K562 (cell line): ENCODE measurements around the gene GALNS. TPM values are rescaled to one million over a fixed set of nuclear protein-coding genes. Genes with fewer than 3 reads are reported as not detected.
A peak's percentile ranks its signal among the peaks of the same experiment; 100 is the strongest.

Experiments
- ATAC-seq: fragments of 200-7000 bp; cut with Tn5 transposase; 3 replicates; pipeline ENCODE4 v1.9.1; 2020; ENCODE audit warnings: moderate library complexity
- BruUV-seq: library from RNA; stranded (reverse); fragments of 400-500 nt; replicated peaks from 2 replicates; lab custom pipeline; 2021; lab: Mats Ljungman, UMichigan
- CTCF ChIA-PET: fragments of 300-600 bp; formaldehyde crosslinking; extraction: SDS; loops from one replicate; lab custom pipeline; 2021; ENCODE audit warnings: low intra/inter-chr PET ratio; lab: Yijun Ruan, JAX
- POLR2A ChIA-PET: fragments of 300-600, 350-650 bp; sonication (Branson Sonifier 250); formaldehyde crosslinking; extraction: SDS; loops from one replicate; lab custom pipeline; 2021; ENCODE audit warnings: antibody characterized with exemption, inconsistent platforms; lab: Yijun Ruan, JAX
- DNase-seq, 4 experiments: peaks; one replicate each; pipeline versions ENCODE4 v3.0.0 to v3.0.0-alpha.2; 2011 to 2018; ENCODE audit warnings: low spot score in 3 of 4, mixed read lengths in 3 of 4; ENCODE audit errors: extremely low read depth in 1 of 4
- FAIRE-seq: peaks from 2 replicates; lab custom pipeline; 2011; peaks lifted over from hg19 to GRCh38; lab: Jason Lieb, UNC
- H2AFZ ChIP-seq: 2 replicates; pipeline ENCODE4 v1.6.0; 2011; ENCODE audit warnings: low read depth, low read length, control low read depth, inconsistent platforms
- H3K27ac ChIP-seq: fragments of 200-600 bp; 3 replicates; pipeline ENCODE4 v1.8.0; 2011; ENCODE audit warnings: low read depth, mild to moderate bottlenecking, control low read depth, inconsistent platforms, low read length, moderate library complexity, mixed read lengths; ENCODE audit errors: extremely low read depth
- H3K27me3 ChIP-seq, 2 experiments: fragments of 300-600 bp in 1 of 2; 2 replicates in 1 of 2; 3 replicates in 1 of 2; pipeline versions ENCODE4 v1.6.0 to v1.8.0; 2011; ENCODE audit warnings: inconsistent platforms in 2 of 2, low read length in 2 of 2, mild to moderate bottlenecking in 1 of 2, mixed read lengths in 1 of 2, moderate library complexity in 1 of 2; ENCODE audit not compliant: control insufficient read depth in 2 of 2, insufficient read depth in 2 of 2
- H3K36me3 ChIP-seq: fragments of 300-600 bp; 3 replicates; pipeline ENCODE4 v1.8.0; 2011; ENCODE audit warnings: mild to moderate bottlenecking, low read length, inconsistent platforms; ENCODE audit not compliant: control insufficient read depth, insufficient read depth
- H3K4me1 ChIP-seq, 2 experiments: fragments of 200-600 bp in 1 of 2; replicated peaks in 1 of 2; 2 replicates in 1 of 2; 3 replicates in 1 of 2; pipeline versions ENCODE4 v1.5.1 to v1.8.0; 2011; ENCODE audit warnings: inconsistent platforms in 2 of 2, low read length in 2 of 2, mild to moderate bottlenecking in 1 of 2, mixed read lengths in 1 of 2, moderate library complexity in 1 of 2; ENCODE audit not compliant: control insufficient read depth in 2 of 2, insufficient read depth in 2 of 2
- H3K4me2 ChIP-seq: 2 replicates; pipeline ENCODE4 v1.6.1; 2011; ENCODE audit warnings: low read length, control low read depth, inconsistent platforms, mixed read lengths; ENCODE audit not compliant: insufficient read depth
- H3K4me3 ChIP-seq: fragments of 200-600 bp; sonication (generic), shearing (Covaris generic); 2 replicates; pipeline ENCODE4 v1.5.1; 2016; ENCODE audit warnings: control low read depth, inconsistent platforms
- H3K79me2 ChIP-seq: fragments of 200-600 bp; 3 replicates; pipeline ENCODE4 v1.8.0; 2011; ENCODE audit warnings: low read length, inconsistent platforms; ENCODE audit not compliant: control insufficient read depth, insufficient read depth
- H3K9ac ChIP-seq, 2 experiments: 2 replicates each; pipeline versions ENCODE4 v1.6.0 to v1.6.1; 2011; ENCODE audit warnings: low read depth in 2 of 2, low read length in 2 of 2, control low read depth in 1 of 2, inconsistent platforms in 1 of 2, mild to moderate bottlenecking in 1 of 2, mixed read lengths in 1 of 2; ENCODE audit not compliant: insufficient read depth in 1 of 2
- H3K9me1 ChIP-seq: one replicate; pipeline ENCODE4 v1.6.0; 2011; ENCODE audit warnings: inconsistent platforms, mild to moderate bottlenecking, low read length, moderate library complexity; ENCODE audit not compliant: control insufficient read depth, insufficient read depth
- H3K9me3 ChIP-seq: replicated peaks from 2 replicates; pipeline ENCODE4 v1.5.1; 2011; ENCODE audit warnings: low read depth, low read length, inconsistent platforms; ENCODE audit not compliant: control insufficient read depth, insufficient read depth
- H4K20me1 ChIP-seq: replicated peaks from 2 replicates; pipeline ENCODE4 v1.6.1; 2011; ENCODE audit warnings: low read length, inconsistent platforms, mixed read lengths; ENCODE audit not compliant: control insufficient read depth, insufficient read depth
- CBX1 ChIP-seq: sonication (generic); IDR thresholded peaks from 2 replicates; pipeline ENCODE4 v1.6.1; 2016; ENCODE audit warnings: antibody characterized with exemption, low read depth, mild to moderate bottlenecking
- CC2D1A ChIP-seq: fragments of 450-650 bp; IDR thresholded peaks from 2 replicates; pipeline ENCODE4 v1.6.1; 2017; ENCODE audit warnings: mild to moderate bottlenecking
- DNMT1 ChIP-seq: fragments of 450-650 bp; IDR thresholded peaks from 2 replicates; pipeline ENCODE4 v1.6.1; 2016; ENCODE audit warnings: antibody characterized with exemption, mild to moderate bottlenecking
- HMG20B ChIP-seq: fragments of 250-450 bp; sonication (Bioruptor Pico); IDR thresholded peaks from 2 replicates; pipeline ENCODE4 v1.5.0; 2021; ENCODE audit warnings: mild to moderate bottlenecking
- POLR2AphosphoS2 ChIP-seq: IDR thresholded peaks from 2 replicates; pipeline ENCODE4 v1.6.1; 2012; ENCODE audit warnings: low read length, improper control_type of control experiment
- POLR2G ChIP-seq: fragments of 200-400 bp; formaldehyde crosslinking; IDR thresholded peaks from 2 replicates; pipeline ENCODE4 v1.6.1; 2017; ENCODE audit warnings: low read depth, mild to moderate bottlenecking, antibody characterized with exemption, low read length, moderate library complexity
- PRMT5 ChIP-seq: sonication (generic); formaldehyde crosslinking; IDR thresholded peaks from 2 replicates; pipeline ENCODE4 v1.5.0; 2020; ENCODE audit warnings: missing genetic modification reagents
- WHSC1 ChIP-seq: IDR thresholded peaks from one replicate; pipeline ENCODE4 v1.6.1; 2012; ENCODE audit warnings: low read length, control low read depth, inconsistent platforms
- ZBTB8A ChIP-seq: fragments of 450-650 bp; IDR thresholded peaks from 2 replicates; pipeline ENCODE4 v1.6.1; 2018; ENCODE audit warnings: mild to moderate bottlenecking, moderate library complexity; ENCODE audit not compliant: partially characterized antibody
- ZNF384 ChIP-seq: IDR thresholded peaks from 2 replicates; pipeline ENCODE4 v1.6.1; 2012; ENCODE audit warnings: low read depth, low read length, improper control_type of control experiment
- WGBS: fragments of 100-300 bp; shearing (Covaris generic); methylation state at CpG from one replicate; pipeline ENCODE4 v1.1.6; 2016; ENCODE audit warnings: low coverage, mixed read lengths; ENCODE audit not compliant: insufficient coverage; ENCODE audit errors: missing lambda C conversion rate; 5-methylcytosine and 5-hydroxymethylcytosine counted together
- in situ Hi-C: fragments of 300-500 bp; cut with MboI; formaldehyde crosslinking; loops from 4 replicates; pipeline ENCODE4 v1.15.0; 2018; ENCODE audit warnings: inconsistent platforms, mixed read lengths
- intact Hi-C: fragments of 100-400 bp; cut with micrococcal nuclease; formaldehyde crosslinking; loops from 2 replicates; pipeline ENCODE4 v1.14.2; 2022
- polyA plus RNA-seq, 8 experiments: library from polyadenylated mRNA; depleted of rRNA in 4 of 8; stranded (reverse) in 5 of 8; unstranded in 3 of 8; fragments of >200 nt; fragmentation: Nextera tagmentation in 2 of 8; fragmentation: Illumina TruSeq in 1 of 8; extraction: Ambion mirVana in 2 of 8; extraction: Trizol in 1 of 8; gene quantifications; 2 replicates each; pipeline versions ENCODE4 v1.2.1 to v1.2.3, GENCODE V29; 2011 to 2014; ENCODE audit warnings: inconsistent platforms in 1 of 8, missing spikeins in 1 of 8
- total RNA-seq, 7 experiments: library from RNA; depleted of rRNA in 6 of 7; stranded (reverse); fragments of >200 nt in 6 of 7; fragmentation: Illumina TruSeq in 2 of 7; extraction: Trizol in 2 of 7; gene quantifications; 2 replicates each; pipeline versions ENCODE4 v1.2.1 to v1.2.3, GENCODE V29; 2011 to 2021; ENCODE audit warnings: low replicate concordance in 1 of 7
- TF ChIP-seq, protein P1 (sequence below): sonication (generic); formaldehyde crosslinking; IDR thresholded peaks from 2 replicates; pipeline ENCODE4 v1.8.0; 2023; ENCODE audit warnings: mild to moderate bottlenecking, missing genetic modification reagents
- TF ChIP-seq, protein P2 (sequence below): sonication (generic); formaldehyde crosslinking; IDR thresholded peaks from 2 replicates; pipeline ENCODE4 v1.8.0; 2023; ENCODE audit warnings: mild to moderate bottlenecking, missing genetic modification reagents
- TF ChIP-seq, protein P3 (sequence below): fragments of 450-650 bp; formaldehyde crosslinking; IDR thresholded peaks from 2 replicates; pipeline ENCODE4 v1.4.0; 2020; ENCODE audit warnings: mild to moderate bottlenecking, moderate library complexity
- TF ChIP-seq, protein P4 (sequence below): sonication (generic); formaldehyde crosslinking; IDR thresholded peaks from 2 replicates; pipeline ENCODE4 v1.8.1; 2023; ENCODE audit warnings: mild to moderate bottlenecking, missing genetic modification reagents

GALNS gene
- total and polyA plus RNA-seq, 9 of the 15 experiments (the other 6 are each of a cell fraction or from before 2014, with no cell fraction given): 0.38 to 13.2 (median 4.3) TPM

DNA sequence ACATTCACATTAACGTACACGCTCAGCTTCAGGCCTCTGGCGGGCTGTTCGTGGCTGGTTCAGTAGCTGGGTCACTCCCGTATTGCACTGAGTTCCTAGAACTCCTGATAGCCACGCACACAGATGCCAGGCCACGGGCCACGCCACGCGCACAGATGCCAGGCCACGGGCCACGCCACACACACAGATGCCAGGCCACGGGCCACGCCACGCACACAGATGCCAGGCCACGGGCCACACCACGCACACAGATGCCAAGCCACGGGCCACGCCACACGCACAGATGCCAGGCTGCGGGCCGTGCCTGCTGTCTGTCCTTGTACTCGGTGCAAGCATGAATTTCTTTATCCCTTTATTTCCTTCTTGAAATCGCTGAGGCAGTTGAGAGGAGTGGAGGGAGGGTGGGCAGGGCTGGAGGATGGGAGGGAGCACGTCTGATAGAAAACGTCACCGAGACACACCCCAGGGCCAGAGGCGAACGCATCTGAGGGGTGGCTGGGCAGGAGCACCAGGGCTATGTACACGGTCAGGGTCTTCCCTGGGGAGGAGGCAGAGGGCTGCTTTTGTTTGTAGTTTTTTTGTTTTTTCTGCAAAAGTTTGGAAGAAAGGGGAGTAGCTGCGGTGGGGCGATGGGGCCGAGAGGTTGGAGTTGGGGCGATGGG is 18.3 kb upstream of the GALNS start:
- DNase-seq (no peak), ATAC-seq (no peak), FAIRE-seq (no peak)
- H4K20me1 ChIP-seq: peaks cover 12% of the 10 kb centered on the region; the same call in 1 of the 2 replicates
- intact Hi-C loops (no loop called here), in situ Hi-C loops (no loop called here)
- H3K9me1 ChIP-seq: peaks cover 9% of the 10 kb centered on the region
- BruUV-seq: no TSS peak
- no peak overlapping the region for H3K4me3 ChIP-seq
- no peaks in the 10 kb centered on the region for H3K27me3 ChIP-seq
- H3K79me2 ChIP-seq: no peaks in the 10 kb centered on the region
- POLR2A ChIA-PET: interaction anchor here (0.7 to 1.0 kb wide), 2 partner anchors 48 to 84 kb away, joined by 3 to 4 read pairs; no protein-coding TSS in a partner anchor
- no peak overlapping the region for H3K9ac ChIP-seq
- CTCF ChIA-PET: no interaction called here
- peaks cover 14 to 65% of the 10 kb centered on the region in 2 experiments; a peak in 4 of 5 replicates for H3K4me1 ChIP-seq
- H3K36me3 ChIP-seq: peaks cover 62% of the 10 kb centered on the region; the same call in 2 of the 3 replicates
- no peaks in the 10 kb centered on the region for H3K9me3 ChIP-seq
- H2AFZ ChIP-seq: no peak overlapping the region
- WGBS: 96% methylated on average over 27 of the region's 34 CpGs
- no peak overlapping the region for H3K27ac ChIP-seq
- H3K4me2 ChIP-seq: no peak overlapping the region
- TF ChIP-seq HMG20B (CRISPR knock-in tag) (no peak), PRMT5 (CRISPR knock-in tag) (no peak), POLR2G (peak; percentile 78), CBX1 (no peak), POLR2AphosphoS2 (peak; percentile 89; the same call in 1 of the 2 replicates), CC2D1A (no peak), ZNF384 (no peak), ZBTB8A (no peak), WHSC1 (no peak), DNMT1 (no peak)
- TF ChIP-seq, protein P1, sequence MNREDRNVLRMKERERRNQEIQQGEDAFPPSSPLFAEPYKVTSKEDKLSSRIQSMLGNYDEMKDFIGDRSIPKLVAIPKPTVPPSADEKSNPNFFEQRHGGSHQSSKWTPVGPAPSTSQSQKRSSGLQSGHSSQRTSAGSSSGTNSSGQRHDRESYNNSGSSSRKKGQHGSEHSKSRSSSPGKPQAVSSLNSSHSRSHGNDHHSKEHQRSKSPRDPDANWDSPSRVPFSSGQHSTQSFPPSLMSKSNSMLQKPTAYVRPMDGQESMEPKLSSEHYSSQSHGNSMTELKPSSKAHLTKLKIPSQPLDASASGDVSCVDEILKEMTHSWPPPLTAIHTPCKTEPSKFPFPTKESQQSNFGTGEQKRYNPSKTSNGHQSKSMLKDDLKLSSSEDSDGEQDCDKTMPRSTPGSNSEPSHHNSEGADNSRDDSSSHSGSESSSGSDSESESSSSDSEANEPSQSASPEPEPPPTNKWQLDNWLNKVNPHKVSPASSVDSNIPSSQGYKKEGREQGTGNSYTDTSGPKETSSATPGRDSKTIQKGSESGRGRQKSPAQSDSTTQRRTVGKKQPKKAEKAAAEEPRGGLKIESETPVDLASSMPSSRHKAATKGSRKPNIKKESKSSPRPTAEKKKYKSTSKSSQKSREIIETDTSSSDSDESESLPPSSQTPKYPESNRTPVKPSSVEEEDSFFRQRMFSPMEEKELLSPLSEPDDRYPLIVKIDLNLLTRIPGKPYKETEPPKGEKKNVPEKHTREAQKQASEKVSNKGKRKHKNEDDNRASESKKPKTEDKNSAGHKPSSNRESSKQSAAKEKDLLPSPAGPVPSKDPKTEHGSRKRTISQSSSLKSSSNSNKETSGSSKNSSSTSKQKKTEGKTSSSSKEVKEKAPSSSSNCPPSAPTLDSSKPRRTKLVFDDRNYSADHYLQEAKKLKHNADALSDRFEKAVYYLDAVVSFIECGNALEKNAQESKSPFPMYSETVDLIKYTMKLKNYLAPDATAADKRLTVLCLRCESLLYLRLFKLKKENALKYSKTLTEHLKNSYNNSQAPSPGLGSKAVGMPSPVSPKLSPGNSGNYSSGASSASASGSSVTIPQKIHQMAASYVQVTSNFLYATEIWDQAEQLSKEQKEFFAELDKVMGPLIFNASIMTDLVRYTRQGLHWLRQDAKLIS (CRISPR knock-in tag): no peak
- TF ChIP-seq, protein P2, sequence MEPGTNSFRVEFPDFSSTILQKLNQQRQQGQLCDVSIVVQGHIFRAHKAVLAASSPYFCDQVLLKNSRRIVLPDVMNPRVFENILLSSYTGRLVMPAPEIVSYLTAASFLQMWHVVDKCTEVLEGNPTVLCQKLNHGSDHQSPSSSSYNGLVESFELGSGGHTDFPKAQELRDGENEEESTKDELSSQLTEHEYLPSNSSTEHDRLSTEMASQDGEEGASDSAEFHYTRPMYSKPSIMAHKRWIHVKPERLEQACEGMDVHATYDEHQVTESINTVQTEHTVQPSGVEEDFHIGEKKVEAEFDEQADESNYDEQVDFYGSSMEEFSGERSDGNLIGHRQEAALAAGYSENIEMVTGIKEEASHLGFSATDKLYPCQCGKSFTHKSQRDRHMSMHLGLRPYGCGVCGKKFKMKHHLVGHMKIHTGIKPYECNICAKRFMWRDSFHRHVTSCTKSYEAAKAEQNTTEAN (CRISPR knock-in tag): no peak
- TF ChIP-seq, protein P3, sequence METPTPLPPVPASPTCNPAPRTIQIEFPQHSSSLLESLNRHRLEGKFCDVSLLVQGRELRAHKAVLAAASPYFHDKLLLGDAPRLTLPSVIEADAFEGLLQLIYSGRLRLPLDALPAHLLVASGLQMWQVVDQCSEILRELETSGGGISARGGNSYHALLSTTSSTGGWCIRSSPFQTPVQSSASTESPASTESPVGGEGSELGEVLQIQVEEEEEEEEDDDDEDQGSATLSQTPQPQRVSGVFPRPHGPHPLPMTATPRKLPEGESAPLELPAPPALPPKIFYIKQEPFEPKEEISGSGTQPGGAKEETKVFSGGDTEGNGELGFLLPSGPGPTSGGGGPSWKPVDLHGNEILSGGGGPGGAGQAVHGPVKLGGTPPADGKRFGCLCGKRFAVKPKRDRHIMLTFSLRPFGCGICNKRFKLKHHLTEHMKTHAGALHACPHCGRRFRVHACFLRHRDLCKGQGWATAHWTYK (CRISPR knock-in tag): peak; percentile 100
- TF ChIP-seq, protein P4, sequence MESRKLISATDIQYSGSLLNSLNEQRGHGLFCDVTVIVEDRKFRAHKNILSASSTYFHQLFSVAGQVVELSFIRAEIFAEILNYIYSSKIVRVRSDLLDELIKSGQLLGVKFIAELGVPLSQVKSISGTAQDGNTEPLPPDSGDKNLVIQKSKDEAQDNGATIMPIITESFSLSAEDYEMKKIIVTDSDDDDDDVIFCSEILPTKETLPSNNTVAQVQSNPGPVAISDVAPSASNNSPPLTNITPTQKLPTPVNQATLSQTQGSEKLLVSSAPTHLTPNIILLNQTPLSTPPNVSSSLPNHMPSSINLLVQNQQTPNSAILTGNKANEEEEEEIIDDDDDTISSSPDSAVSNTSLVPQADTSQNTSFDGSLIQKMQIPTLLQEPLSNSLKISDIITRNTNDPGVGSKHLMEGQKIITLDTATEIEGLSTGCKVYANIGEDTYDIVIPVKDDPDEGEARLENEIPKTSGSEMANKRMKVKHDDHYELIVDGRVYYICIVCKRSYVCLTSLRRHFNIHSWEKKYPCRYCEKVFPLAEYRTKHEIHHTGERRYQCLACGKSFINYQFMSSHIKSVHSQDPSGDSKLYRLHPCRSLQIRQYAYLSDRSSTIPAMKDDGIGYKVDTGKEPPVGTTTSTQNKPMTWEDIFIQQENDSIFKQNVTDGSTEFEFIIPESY (CRISPR knock-in tag): peak; percentile 95
